T-helper 22 cell (primary cell): ENCODE measurements around the gene CNNM4.

ENCODE experiments used
- DNase-seq: peaks from one replicate; pipeline ENCODE4 v3.0.0-alpha.2; 2020; ENCODE audit warnings: low read depth

CNNM4 gene

DNA sequence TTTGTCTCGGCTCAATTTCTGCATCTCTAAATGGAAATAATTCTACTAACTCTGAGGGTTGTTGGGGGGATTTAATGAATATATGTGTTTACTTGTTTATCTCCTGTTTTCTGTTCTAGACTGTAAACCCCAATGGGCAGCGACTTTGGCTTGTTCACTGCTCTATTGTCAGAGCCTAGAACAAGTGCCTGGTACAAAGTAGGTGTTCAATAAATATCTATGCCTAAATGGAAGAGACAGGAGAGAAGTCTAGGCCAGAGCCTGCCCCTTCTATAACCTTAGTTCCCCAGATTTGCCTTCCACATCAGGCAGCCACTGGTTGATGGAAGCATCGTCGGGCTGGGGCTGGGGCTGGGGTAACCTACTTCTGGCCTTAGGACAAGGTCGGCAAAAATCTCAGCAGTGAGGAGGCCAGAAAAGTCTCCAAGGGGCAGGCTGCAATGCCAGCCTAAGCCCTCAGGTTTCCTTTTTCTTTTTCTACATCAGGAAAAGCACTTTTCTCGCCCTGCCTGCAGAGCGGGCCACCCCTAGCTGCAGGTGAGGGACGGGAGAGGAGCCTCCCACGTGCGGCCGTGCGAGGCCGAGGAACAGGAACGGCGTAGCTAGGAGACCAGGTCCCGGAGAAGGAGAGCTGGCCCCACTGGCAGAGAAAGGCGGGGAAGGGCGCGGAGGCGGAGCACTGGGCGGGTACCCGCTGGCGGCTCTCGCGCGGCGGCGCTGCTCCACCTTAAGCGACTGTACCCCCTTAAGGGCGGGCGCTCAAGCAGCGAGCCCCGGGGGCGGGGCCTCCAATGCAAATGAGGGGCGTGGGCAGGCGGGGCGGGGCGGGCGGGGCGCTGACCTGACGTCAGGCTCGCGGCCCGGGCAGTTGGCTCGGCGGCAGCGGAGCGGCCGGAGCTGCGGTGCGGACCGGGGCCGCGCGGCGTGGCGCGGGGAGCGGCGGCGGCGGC is at the start of gene CNNM4:
CNNM4 (plus strand) TSS at position 867 of the 950 bp plus-strand sequence. CDS start 98 bp downstream, outside the sequence.
- DNase-seq = peak; percentile 88

DNA sequence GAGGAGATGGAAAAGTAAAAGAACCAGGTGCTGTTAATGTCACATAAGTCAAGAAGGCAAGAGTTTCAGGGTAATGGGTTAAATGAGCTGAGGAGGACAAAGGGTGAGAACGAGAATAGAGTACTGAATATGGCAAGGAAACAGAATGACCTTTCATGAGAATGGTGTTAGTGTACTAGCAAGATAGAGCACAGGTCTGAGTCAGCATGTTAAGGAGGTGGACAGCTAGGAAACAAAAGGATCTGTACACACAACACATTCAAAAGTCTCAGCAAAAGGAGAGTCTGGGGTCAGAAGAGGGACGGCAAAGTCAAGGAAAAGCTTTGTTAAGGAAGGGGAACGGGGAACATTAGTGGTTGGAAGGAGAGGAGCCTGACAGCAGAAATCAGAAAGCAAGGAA is 49.7 kb upstream of the CNNM4 start:
- DNase-seq = no peak

GRCh38 chr2:96715658-96716057 is 45.0 kb upstream of the CNNM4 start:
- no peak for DNase-seq

DNA sequence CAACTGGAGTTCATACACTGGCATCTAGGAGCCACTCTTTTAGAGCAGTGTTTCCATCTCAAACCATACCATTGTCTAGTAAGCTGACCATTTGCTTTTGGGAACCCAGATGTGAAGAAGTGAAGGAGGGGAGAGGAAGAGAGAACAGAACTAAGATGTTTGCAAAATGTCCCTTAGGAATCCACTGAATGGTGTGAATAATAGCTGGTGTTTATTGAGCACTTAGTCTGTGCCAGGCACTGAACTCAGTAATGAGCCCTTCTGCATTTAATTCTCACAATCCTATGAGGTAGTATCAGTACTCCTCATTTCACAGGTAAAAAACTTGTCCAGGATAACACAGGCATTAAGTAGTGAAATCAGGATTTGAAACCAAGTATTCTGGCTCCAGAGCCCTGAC is 44.3 kb upstream of the CNNM4 start:
- no peak for DNase-seq

GRCh38 chr2:96726131-96726530 is 34.6 kb upstream of the CNNM4 start:
- DNase-seq = no peak

DNA sequence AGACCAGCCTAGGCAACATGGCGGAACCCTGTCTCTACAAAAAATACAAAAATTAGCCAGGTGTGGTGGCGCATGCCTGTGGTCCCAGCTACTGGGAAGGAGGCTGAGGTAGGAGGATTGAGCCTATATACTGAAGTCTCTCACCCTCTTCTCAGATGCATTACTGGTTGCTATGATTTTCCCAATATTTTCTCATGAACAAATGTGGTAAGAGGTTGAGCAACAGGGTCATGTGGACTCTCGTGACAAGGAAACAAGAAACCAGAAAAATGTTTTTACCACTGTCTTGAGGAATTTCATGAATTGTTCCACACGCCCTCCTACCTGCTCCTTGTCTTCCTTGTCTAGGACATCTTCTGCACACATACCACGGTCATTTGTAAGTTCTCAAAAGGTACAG is 33.3 kb upstream of the CNNM4 start:
- DNase-seq = no peak

- DNase-seq = no peak
These were observed 31.0 kb upstream of the CNNM4 start for GRCh38 chr2:96729748-96730147.

DNA sequence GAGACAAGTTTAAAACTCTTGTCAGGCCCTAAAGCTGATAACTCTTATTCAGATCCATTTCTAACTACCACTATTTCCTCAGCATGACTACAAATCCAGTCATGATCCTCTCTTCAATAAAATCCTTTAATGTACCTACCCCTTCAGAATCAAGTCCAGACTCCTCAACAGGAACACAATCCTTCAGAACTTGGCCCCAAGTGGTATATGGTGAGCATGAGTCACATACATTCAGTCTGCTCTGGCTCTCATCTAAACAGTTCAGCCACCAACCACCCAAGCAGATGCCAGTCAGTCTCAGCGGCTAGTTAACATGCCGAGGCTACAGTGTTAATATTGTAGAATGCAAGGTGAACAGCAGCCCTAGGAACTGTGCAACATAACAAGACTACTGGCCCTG is 30.5 kb upstream of the CNNM4 start:
- DNase-seq = no peak

- no peak for DNase-seq
These were observed 26.8 kb upstream of the CNNM4 start for GRCh38 chr2:96733931-96734330.

DNA sequence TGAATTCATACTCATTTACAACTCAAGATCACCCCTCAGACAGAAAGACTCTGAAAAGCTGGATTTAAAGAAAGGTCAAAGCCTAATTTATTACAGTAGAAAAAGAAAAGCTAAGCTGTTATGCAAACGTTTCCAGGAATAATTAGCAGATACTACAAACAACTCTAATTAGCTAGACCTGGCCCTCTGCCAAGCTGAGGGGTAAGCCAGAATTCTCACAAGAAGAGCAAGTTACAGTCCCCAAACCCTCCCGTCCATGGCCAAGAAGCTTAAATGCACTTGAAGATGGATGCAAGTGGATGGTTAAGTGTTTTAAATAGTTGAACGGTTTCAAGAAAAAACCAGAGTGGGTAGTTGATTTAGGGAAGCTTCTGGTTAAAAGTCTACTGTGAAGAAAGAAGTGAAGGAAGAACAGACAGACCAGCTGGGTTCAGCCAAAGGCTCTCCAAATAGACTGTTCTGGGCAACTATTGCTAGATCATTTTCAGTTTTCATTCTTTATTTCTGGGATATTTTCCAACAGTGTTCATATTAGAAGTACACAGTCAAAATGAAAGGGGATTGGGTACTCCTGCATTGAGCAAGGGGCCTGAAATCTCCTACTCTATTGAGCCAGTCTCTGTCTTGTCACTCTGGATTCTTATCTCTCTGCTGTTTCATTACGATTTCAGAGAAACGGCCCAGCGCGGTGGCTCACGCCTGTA is 25.7 kb upstream of the CNNM4 start:
- DNase-seq = no peak

DNA sequence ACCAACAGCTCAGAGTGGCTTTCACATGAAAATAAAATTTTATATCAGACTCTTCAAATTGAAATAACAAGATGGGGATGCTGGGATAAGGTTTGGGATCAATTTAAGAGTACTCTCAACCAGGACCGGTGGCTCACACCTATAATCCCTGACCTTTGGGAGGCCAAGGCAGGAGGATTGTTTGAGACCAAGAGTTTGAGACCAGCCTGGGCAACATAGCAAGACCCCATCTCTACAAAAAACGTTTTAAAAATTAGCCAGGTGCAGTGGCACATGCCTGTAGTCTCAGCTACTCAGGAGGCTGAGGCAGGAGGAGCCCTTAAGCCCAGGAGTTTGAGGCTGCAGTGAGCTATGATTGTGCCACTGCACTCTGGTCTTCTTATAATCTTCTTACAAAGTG is 23.5 kb upstream of the CNNM4 start:
- no peak for DNase-seq

- no peak for DNase-seq
These were observed 22.9 kb upstream of the CNNM4 start for GRCh38 chr2:96737831-96738230.

GRCh38 chr2:96739076-96739632 is 21.5 kb upstream of the CNNM4 start:
- no peak for DNase-seq

- peak; percentile 97 for DNase-seq
These were observed 20.9 kb upstream of the CNNM4 start, which contains the start of gene LMAN2L for GRCh38 chr2:96739633-96740428. TSS of gene LMAN2L (minus strand) at chr2:96740064. CDS start at chr2:96740040, 24 bp downstream.

DNA sequence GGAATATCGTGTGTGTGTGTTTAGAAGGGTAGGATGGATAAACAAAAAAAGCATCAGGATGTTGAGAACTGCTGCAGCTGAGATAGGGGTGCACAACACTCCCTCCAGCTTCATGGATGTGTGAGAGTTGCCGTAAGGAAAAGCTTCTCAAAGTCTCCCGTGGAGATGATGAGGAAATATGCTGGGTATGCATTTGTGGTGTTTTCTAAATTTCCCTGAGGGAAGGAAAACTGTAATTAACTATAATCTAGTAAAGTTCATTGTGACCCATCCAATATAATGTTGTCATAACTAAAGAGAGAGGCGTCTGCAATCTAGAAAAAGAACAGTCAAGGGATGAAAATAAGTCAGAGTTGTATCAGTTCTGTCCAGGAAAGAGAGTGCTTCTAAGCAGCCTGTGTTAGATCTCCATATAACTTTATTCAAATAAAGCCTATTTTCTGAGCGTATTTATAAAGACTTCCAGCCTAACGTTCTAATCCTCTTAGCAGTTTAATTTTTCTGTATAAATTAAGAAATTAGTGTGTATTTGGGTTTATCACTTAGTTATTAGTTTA is 13.6 kb upstream of the CNNM4 start:
- DNase-seq = no peak

GRCh38 chr2:96751800-96752199 is 8.9 kb upstream of the CNNM4 start:
- no peak for DNase-seq

DNA sequence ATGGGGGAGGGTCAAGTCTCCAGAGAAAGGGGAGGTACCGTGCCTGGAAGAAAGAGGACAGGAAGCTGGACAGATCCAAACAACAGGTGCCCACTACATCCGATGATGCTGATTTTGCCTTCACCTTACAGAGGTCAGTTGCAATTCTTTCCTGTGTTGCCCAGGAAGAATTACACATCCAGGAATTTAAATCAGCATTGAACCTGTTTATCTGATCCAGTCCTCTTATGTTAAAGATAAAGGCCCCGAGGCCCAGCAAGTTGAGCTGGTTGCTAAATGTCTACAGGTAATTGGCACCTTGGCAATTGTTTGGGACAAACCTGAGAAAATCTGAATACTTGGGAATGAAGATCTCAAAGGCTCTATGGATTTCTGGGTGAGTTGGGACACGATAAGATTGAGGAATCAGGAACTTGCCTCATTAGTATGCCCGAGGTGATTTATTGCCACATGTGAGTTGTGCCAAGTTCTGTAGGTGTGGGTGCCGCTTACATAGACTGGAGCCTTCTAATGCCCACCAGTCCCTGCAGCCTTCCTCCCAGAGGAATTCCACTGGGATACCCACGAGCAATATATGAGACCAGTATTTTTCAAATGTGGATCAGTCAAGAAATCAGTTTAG is 6.9 kb upstream of the CNNM4 start:
- DNase-seq = no peak

DNA sequence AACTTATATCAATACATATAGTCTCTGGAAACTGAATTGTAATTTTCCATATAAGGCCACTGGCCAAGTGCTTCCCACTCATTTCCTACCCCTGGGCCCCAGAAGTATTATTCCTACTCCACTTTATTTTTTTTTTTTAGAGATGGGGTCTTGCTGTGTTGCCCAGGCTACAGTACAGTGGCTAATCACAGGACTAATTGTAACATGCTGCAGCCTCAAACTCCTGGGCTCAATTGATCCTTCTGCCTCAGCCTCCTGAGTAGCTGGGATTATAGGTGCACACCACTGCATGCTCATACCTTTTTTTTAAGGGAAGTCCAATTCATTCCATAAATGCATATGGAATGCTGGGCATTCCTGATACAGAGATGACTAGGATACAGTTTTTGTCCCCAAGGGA is 6.4 kb upstream of the CNNM4 start:
- DNase-seq = no peak

GRCh38 chr2:96756788-96757476 is 3.8 kb upstream of the CNNM4 start:
- no peak for DNase-seq

- no peak for DNase-seq
These were observed 3.2 kb upstream of the CNNM4 start for GRCh38 chr2:96757477-96757860.

DNA sequence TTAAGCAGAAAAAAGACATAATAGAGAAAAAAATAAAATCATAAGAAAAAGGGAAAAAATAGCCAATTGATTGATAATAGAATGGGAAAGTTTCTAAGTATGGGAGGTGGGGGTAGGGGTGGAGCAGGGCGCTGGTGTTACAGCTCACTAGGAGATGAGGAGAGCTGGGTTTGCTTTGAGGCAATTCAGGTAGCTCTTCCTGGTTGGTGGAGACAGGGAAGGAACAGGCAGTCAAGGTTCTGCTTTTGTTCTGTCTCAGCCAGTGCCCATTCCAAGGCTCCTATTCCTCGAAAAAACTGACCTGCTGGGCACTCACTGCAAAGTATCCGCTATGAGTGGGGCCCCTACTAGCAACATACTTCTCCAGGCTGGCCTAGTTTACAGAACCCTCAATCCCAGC is 1.7 kb upstream of the CNNM4 start:
- DNase-seq = no peak
